ENCODE measurements around the gene KLC4. TPM values are rescaled to one million over a fixed set of nuclear protein-coding genes. Genes with fewer than 3 reads are reported as not detected.

KLC4 gene
- total RNA-seq (10 to 100 TPM; 41.1 to 49.4 TPM), polyA plus RNA-seq (ENCODE audit: insufficient read depth, low read depth, low replicate concordance) (63.1 TPM)
- long read RNA-seq, donor 1, partial matches to known transcripts: 0 of 3 reads
- long read RNA-seq, donor 1, other reads (novel, unspliced or antisense): 0 of 3 reads
- long read RNA-seq, donor 2, partial matches to known transcripts: 13 of 40 reads
- long read RNA-seq, donor 2, other reads (novel, unspliced or antisense): 25 of 40 reads

DNA sequence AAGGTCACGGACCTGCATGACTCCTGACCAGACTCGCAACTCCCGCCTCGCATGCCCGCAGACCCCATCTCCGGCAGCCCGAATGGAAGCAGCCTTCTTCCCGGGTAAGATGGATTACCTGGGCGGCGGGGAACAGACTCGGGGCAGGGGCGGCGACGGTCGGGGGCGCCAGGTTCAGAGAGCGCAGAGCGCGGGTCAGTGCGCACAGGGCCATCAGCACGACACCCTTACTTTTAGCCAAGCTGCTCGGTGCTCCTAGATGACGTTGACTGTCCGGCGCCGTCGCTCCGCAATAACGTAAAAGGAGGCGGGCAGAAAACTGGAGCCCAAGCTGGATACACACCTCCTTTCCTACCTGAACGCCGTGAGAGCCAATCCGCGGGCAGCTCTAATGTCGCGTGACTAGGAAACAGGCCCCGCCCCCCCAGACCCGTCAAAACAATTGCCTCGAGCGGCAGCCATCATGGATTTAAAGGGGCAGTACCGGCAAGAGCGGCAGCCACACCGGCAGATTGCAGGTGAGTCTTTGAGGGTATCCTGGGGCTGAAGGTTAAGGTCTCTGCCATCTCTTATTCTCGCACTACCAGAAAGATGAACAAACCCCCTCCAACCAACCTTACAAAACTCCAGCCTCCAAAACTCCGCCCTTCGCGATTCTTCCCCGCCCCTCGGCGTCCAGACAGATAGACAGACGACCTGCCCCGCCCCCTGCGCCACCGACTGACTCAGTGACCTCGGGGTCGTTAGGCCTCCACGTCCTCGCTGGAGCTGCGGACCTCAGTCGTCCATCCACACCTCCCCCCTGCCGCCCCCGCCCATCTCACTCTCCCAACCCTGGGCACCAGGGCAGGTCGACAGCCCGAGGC lies at the start of gene KLC4, which contains the start of gene MRPL2:
KLC4 (plus strand) TSS at position 464 of the 866 bp plus-strand sequence. CDS start 1,705 bp downstream, outside the sequence.
MRPL2 (minus strand) TSS at position 267 of the 866 bp plus-strand sequence; CDS start at position 214, 53 bp downstream.
- Histone ChIP-seq H3K9me3 (no peaks in the 10 kb centered on the region), H3K4me3 (peak within 1 kb of the TSS; percentile 87 to 94), H3K4me1 (peaks cover 22% of the 10 kb centered on the region), H3K36me3 (ENCODE audit: low read depth, missing control alignments) (no peaks in the 10 kb centered on the region), H3K27me3 (no peaks in the 10 kb centered on the region), H3K27ac (peak within 1 kb of the TSS; percentile 80 to 93)
- TF ChIP-seq, protein P1, sequence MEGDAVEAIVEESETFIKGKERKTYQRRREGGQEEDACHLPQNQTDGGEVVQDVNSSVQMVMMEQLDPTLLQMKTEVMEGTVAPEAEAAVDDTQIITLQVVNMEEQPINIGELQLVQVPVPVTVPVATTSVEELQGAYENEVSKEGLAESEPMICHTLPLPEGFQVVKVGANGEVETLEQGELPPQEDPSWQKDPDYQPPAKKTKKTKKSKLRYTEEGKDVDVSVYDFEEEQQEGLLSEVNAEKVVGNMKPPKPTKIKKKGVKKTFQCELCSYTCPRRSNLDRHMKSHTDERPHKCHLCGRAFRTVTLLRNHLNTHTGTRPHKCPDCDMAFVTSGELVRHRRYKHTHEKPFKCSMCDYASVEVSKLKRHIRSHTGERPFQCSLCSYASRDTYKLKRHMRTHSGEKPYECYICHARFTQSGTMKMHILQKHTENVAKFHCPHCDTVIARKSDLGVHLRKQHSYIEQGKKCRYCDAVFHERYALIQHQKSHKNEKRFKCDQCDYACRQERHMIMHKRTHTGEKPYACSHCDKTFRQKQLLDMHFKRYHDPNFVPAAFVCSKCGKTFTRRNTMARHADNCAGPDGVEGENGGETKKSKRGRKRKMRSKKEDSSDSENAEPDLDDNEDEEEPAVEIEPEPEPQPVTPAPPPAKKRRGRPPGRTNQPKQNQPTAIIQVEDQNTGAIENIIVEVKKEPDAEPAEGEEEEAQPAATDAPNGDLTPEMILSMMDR (IDR thresholded peaks at IDR 0.05): peak in 1 of 3 experiments; percentile 21
- TF ChIP-seq POLR2A (IDR thresholded peaks at IDR 0.05): peak; percentile 21
- 0% methylated on average over 20 to 64 of the region's 64 CpGs for WGBS, 2 donors
- intact Hi-C loops (cut with DNase I; ENCODE audit: low total_unique reads): no loop called here
- DNase-seq: peak; percentile 99

DNA sequence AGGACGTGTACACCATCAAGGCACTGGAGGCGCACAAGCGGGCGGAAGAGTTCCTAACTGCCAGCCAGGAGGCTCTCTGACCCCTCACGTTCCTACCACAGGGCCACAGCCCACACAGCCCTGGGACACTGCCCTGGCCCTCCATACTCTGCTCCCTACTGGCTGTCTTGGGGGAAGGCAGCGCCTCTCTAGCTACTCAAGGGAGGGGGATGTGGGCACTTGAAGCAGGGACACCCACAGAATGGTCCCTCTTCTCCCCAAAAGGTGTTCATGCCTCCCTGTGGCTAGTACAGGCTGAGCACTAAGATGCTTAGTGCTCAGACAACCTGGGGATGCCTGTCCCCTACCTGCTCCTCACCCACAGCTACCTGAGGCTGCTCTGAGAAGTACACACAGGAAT lies 48.2 kb upstream of the KLC4 start:
- H3K9me3 ChIP-seq: no peaks in the 10 kb centered on the region
- no peaks in the 10 kb centered on the region for H3K36me3 ChIP-seq (ENCODE audit: low read depth, missing control alignments)
- TF ChIP-seq, protein P1 (IDR thresholded peaks at IDR 0.05): no peak
- DNase-seq: no peak
- H3K27ac ChIP-seq: no peak overlapping the region
- H3K27me3 ChIP-seq: no peaks in the 10 kb centered on the region
- 61 to 74% methylated on average over 6 of the region's 6 CpGs for whole genome bisulfite sequencing, 2 donors
- intact Hi-C loops (cut with DNase I; ENCODE audit: low total_unique reads): loop anchor here (5.0 kb wide), 1 partner anchor 131 kb away; no protein-coding TSS in a partner anchor
- H3K4me3 ChIP-seq: no peak overlapping the region
- peaks cover 24% of the 10 kb centered on the region for H3K4me1 ChIP-seq

DNA sequence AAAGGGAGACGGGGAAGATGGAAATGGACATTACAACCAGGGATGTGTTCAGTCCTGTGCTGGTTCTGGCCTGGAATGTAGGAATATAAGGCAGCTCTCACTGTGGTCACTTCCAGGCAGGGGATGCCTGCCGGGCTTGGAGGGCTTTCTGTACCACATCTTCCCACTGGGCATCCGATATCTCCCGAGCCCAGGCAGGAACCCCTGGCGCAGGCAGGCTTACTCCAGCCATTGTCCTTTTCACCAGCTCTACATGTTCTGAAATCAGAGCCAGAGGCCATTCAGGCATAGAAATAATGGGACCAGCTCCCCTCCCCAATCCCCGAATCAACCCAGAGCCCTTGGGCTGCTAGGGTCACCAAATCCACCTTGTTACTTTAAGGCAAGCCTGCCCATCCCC lies 47.1 kb upstream of the KLC4 start:
- DNase-seq: no peak
- WGBS, 2 donors: 75 to 79% methylated on average over 6 of the region's 6 CpGs
- intact Hi-C loops (cut with DNase I; ENCODE audit: low total_unique reads): loop anchor here (5.0 kb wide), 1 partner anchor 130 kb away; no protein-coding TSS in a partner anchor
- H3K4me3 ChIP-seq: no peak overlapping the region
- H3K9me3 ChIP-seq: no peaks in the 10 kb centered on the region
- H3K27ac ChIP-seq: no peak overlapping the region
- no peaks in the 10 kb centered on the region for H3K27me3 ChIP-seq
- TF ChIP-seq, protein P1 (IDR thresholded peaks at IDR 0.05): no peak
- TF ChIP-seq POLR2A (IDR thresholded peaks at IDR 0.05): no peak
- no peaks in the 10 kb centered on the region for H3K36me3 ChIP-seq (ENCODE audit: low read depth, missing control alignments)
- peaks cover 32% of the 10 kb centered on the region for H3K4me1 ChIP-seq

DNA sequence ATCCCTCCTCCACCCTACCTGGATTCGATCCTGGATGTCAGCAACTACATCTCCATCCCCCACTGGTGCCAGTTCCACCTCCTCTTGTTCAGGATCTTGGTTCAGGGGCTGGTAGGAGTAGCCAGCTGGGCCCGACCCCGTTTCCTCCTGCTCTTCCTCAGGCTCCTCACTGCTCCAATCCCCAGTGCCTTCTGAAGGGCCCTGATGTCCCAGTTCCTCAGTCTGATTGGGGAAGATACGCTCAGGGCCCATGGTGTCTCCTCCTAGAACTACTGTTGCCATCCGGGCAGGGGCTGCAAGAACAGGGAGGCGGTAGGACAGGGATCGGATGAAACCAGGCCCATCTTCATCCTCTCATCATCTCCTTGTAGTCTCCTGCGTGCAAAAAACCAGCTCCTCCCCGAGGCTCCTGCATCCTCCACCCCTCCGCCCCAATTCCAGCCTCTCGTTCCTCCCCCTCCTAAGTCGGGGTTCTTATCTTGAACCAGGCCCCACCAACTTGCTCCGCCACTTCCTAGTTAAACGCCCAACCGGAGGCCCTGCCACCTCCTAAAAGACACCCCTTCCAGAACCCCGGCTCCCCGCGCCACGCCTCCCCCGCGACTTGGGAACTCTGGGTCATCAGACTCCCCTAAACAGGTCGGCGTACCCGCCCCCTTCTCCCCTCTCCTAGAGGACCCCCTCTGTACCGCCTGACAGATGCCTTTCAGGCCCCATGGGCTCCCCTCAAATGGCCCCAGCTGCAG lies 46.2 kb upstream of the KLC4 start:
- H3K36me3 ChIP-seq (ENCODE audit: low read depth, missing control alignments): no peaks in the 10 kb centered on the region
- TF ChIP-seq, protein P1 (IDR thresholded peaks at IDR 0.05): no peak
- no peak for TF ChIP-seq POLR2A (IDR thresholded peaks at IDR 0.05)
- 2% methylated on average over 25 of the region's 25 CpGs for WGBS, 2 donors
- intact Hi-C loops (cut with DNase I; ENCODE audit: low total_unique reads): loop anchor here (5.0 kb wide), 1 partner anchor 129 kb away; no protein-coding TSS in a partner anchor
- peaks cover 32% of the 10 kb centered on the region for H3K4me1 ChIP-seq
- H3K27ac ChIP-seq: peak overlapping the region; percentile 70 to 76
- peak overlapping the region; percentile 66 to 93 for H3K4me3 ChIP-seq
- no peaks in the 10 kb centered on the region for H3K27me3 ChIP-seq
- no peak for DNase-seq
- H3K9me3 ChIP-seq: no peaks in the 10 kb centered on the region
